ENCODE data around the gene CACNA1A. TPM values are rescaled to one million over a fixed set of nuclear protein-coding genes. Genes with fewer than 3 reads are reported as not detected.
A peak's percentile ranks its signal among the peaks of the same experiment; 100 is the strongest.

Gene CACNA1A
- total RNA-seq, 3 donors from 2014 or later, result 2.3 to 10.1 (median 5.7) TPM

- Histone ChIP-seq H3K9me3 (no peaks in the 10 kb centered on the region), H3K4me1 (ENCODE audit: low read depth) (no peaks in the 10 kb centered on the region), H3K4me3 (no peak overlapping the region), H3K36me3 (ENCODE audit: low read depth) (no peaks in the 10 kb centered on the region)
- no peak for TF ChIP-seq CTCF (IDR thresholded peaks at IDR 0.05)
- ATAC-seq, result peak; percentile 21
- no peak for DNase-seq
- intact Hi-C loops (cut with DNase I, micrococcal nuclease), result no loop called here
Observed at GRCh38 chr19:13240312-13241022, 265.8 kb downstream of the CACNA1A start.

DNA sequence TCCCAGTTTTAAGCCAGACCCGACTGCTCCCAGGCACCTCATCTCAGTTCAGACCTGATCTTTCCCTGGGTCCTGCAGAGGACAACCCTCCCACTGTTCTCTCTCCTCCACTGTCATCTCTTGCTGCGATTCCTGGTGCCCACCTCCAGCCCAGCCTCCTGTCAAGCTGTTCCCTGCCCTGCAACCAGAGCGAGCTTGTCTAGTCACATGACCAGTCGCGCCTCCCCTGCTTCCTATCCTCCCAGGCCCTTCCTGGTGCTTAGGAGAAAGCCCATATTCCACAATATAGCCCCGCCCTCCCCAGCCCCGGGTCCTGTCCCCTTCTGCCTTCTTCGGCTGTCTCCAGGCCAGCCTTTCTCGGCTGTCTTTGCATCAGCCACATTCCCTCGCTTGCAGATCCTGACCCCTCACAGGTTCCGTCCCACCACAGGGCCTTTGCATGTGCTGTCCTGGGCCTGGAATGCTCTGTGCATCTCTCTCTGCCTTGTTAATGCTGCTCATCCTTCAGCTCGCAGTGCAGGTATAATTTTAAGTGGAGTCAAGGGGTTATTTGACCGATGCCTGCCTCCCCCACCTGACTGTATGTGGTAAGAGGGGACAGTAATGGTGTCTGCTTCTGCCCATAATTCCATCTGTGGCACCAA, 267.3 kb downstream of the CACNA1A start:
- DNase-seq (no peak), ATAC-seq (no peak)
- H3K9me3 ChIP-seq, result no peaks in the 10 kb centered on the region
- intact Hi-C loops (cut with DNase I, micrococcal nuclease), result no loop called here
- no peak overlapping the region for H3K4me3 ChIP-seq
- no peak for TF ChIP-seq CTCF (IDR thresholded peaks at IDR 0.05)
- no peaks in the 10 kb centered on the region for H3K36me3 ChIP-seq (ENCODE audit: low read depth)
- H3K4me1 ChIP-seq (ENCODE audit: low read depth), result no peaks in the 10 kb centered on the region

DNA sequence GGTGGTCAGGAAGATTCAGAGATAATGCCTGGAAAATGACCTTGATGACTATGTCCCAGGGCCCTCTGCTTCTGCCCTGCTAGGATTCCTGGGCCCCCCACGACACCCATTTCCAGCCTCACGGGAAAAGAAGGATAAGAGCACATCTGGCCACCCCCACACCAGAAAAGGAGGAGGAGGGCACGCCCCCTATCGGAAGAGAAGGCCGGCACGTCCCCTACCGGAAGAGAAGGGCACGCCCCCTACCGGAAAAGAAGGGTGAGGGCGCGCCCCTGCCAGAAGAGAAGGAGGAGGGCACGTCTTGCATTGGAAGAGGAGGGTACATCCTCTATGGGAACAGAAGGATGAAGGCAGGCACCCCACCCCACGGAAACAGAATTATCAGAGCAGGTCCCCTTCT, 271.8 kb downstream of the CACNA1A start:
- intact Hi-C loops (cut with DNase I, micrococcal nuclease), result no loop called here
- no peak overlapping the region for H3K4me3 ChIP-seq
- ATAC-seq (peak; percentile 97), DNase-seq (peak; percentile 76 to 88 (median 77))
- peak; percentile 62 for TF ChIP-seq CTCF (IDR thresholded peaks at IDR 0.05)
- no peaks in the 10 kb centered on the region for H3K9me3 ChIP-seq
- no peaks in the 10 kb centered on the region for H3K4me1 ChIP-seq (ENCODE audit: low read depth)
- no peaks in the 10 kb centered on the region for H3K36me3 ChIP-seq (ENCODE audit: low read depth)

GRCh38 chr19:13231663-13232062, 274.6 kb downstream of the CACNA1A start:
- intact Hi-C loops (cut with DNase I, micrococcal nuclease), result no loop called here
- DNase-seq, result no peak
- H3K4me3 ChIP-seq, result no peak overlapping the region
- no peak for ATAC-seq
- H3K4me1 ChIP-seq (ENCODE audit: low read depth), result no peaks in the 10 kb centered on the region
- TF ChIP-seq CTCF (IDR thresholded peaks at IDR 0.05), result no peak
- H3K9me3 ChIP-seq, result no peaks in the 10 kb centered on the region
- H3K36me3 ChIP-seq (ENCODE audit: low read depth), result no peaks in the 10 kb centered on the region

DNA sequence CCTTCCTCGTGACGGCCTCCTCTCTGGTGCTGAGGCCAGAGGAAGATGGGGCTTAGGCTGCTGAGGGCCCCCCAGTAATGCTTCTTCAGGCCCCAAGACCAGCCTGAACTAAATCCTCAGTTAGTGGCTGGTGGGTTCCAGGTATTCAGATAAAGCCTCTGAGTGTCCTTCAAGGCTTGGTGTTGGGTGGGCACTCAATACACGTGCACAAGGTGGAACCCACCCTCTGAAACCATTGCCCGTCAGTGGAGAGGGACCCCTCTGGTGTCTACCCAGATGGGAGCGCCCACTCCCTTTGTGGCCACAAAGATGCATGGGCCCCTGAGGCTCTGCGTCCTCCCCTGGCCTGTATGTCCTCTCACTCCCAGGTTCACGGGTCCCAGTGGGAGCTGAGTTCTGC, 277.0 kb downstream of the CACNA1A start:
- H3K4me1 ChIP-seq (ENCODE audit: low read depth), result no peaks in the 10 kb centered on the region
- no peaks in the 10 kb centered on the region for H3K36me3 ChIP-seq (ENCODE audit: low read depth)
- no peak overlapping the region for H3K4me3 ChIP-seq
- intact Hi-C loops (cut with DNase I, micrococcal nuclease), result no loop called here
- no peaks in the 10 kb centered on the region for H3K9me3 ChIP-seq
- no peak for TF ChIP-seq CTCF (IDR thresholded peaks at IDR 0.05)
- DNase-seq (no peak), ATAC-seq (no peak)

All from mucosa of descending colon (tissue), 3 donors.